IMR-90 (cell line): ENCODE results near the gene CPT1A. TPM values are rescaled to one million over a fixed set of nuclear protein-coding genes. Genes with fewer than 3 reads are reported as not detected.

Source experiments
- ATAC-seq: fragments of 200-7000 bp; cut with Tn5 transposase; 2 replicates; pipeline ENCODE4 v1.9.1; 2020; ENCODE audit warnings: low read depth, mild to moderate bottlenecking, moderate library complexity
- BruUV-seq: library from RNA; stranded (reverse); fragments of 400-500 nt; replicated peaks from 2 replicates; lab custom pipeline; 2021; lab: Mats Ljungman, UMichigan
- CTCF ChIA-PET: fragments of 300-600 bp; formaldehyde crosslinking; extraction: SDS; loops from one replicate; lab custom pipeline; 2021; ENCODE audit warnings: antibody characterized with exemption; lab: Yijun Ruan, JAX
- POLR2A ChIA-PET: fragments of 300-600 bp; sonication (Branson Sonifier 250); formaldehyde crosslinking; loops from one replicate; lab custom pipeline; 2022; ENCODE audit warnings: antibody characterized with exemption; ENCODE audit not compliant: unreplicated experiment; lab: Charles Lee
- DNase-seq: peaks from one replicate; pipeline ENCODE4 v3.0.0; 2013
- H2AFZ ChIP-seq: replicated peaks from 2 replicates; pipeline ENCODE3; 2013; ENCODE audit warnings: low read length, mild to moderate bottlenecking; ENCODE audit not compliant: poor library complexity
- H2AK5ac ChIP-seq: 2 replicates; pipeline ENCODE4 v1.6.1; 2013; ENCODE audit warnings: low read depth, low read length, inconsistent platforms
- H2AK9ac ChIP-seq: replicated peaks from 2 replicates; pipeline ENCODE3; 2013; ENCODE audit warnings: mild to moderate bottlenecking, low read depth, low read length, moderate library complexity; ENCODE audit not compliant: poor library complexity
- H2BK120ac ChIP-seq: 2 replicates; pipeline ENCODE4 v1.6.1; 2013; ENCODE audit warnings: low read depth, low read length, inconsistent platforms
- H2BK15ac ChIP-seq: 3 replicates; pipeline ENCODE4 v1.6.1; 2013; ENCODE audit warnings: low read depth, low read length, inconsistent platforms
- H2BK20ac ChIP-seq: 2 replicates; pipeline ENCODE4 v1.6.1; 2013; ENCODE audit warnings: low read depth, mild to moderate bottlenecking, inconsistent platforms, low read length, moderate library complexity
- H2BK5ac ChIP-seq: 2 replicates; pipeline ENCODE4 v1.6.1; 2013; ENCODE audit warnings: mild to moderate bottlenecking, low read depth, low read length, inconsistent platforms; ENCODE audit not compliant: poor library complexity, severe bottlenecking
- H3K14ac ChIP-seq: replicated peaks from 2 replicates; pipeline ENCODE4 v1.6.1; 2013; ENCODE audit warnings: low read depth, low read length, inconsistent platforms
- H3K18ac ChIP-seq: 2 replicates; pipeline ENCODE4 v1.6.1; 2013; ENCODE audit warnings: low read depth, low read length, control low read depth
- H3K23ac ChIP-seq: 2 replicates; pipeline ENCODE4 v1.6.1; 2013; ENCODE audit warnings: low read depth, low read length, inconsistent platforms
- H3K27ac ChIP-seq: 2 replicates; pipeline ENCODE4 v1.5.1; 2013; ENCODE audit warnings: mild to moderate bottlenecking, control low read depth, low read length; ENCODE audit not compliant: insufficient read depth
- H3K27me3 ChIP-seq: 2 replicates; pipeline ENCODE4 v1.6.1; 2013; ENCODE audit warnings: low read length; ENCODE audit not compliant: control insufficient read depth, insufficient read depth
- H3K36me3 ChIP-seq: 2 replicates; pipeline ENCODE4 v1.6.1; 2013; ENCODE audit warnings: low read length, mixed read lengths; ENCODE audit not compliant: control insufficient read depth, insufficient read depth
- H3K4ac ChIP-seq: 2 replicates; pipeline ENCODE4 v1.6.1; 2013; ENCODE audit warnings: low read depth, low read length, inconsistent platforms
- H3K4me1 ChIP-seq: 2 replicates; pipeline ENCODE4 v1.6.1; 2013; ENCODE audit warnings: low read length, mixed read lengths; ENCODE audit not compliant: control insufficient read depth, insufficient read depth
- H3K4me2 ChIP-seq: 2 replicates; pipeline ENCODE4 v1.6.1; 2013; ENCODE audit warnings: low read depth, mild to moderate bottlenecking, control low read depth, low read length, moderate library complexity
- H3K4me3 ChIP-seq: 2 replicates; pipeline ENCODE4 v1.5.1; 2013; ENCODE audit warnings: low read depth, mild to moderate bottlenecking, control low read depth, low read length, moderate library complexity; ENCODE audit not compliant: insufficient read depth
- H3K56ac ChIP-seq: 2 replicates; pipeline ENCODE4 v1.6.1; 2013; ENCODE audit warnings: low read length, inconsistent platforms; ENCODE audit not compliant: insufficient read depth; ENCODE audit errors: extremely low read depth
- H3K79me1 ChIP-seq, 2 experiments: 2 replicates each; pipeline ENCODE4 v1.6.1; 2013; ENCODE audit warnings: low read length in 2 of 2, inconsistent platforms in 1 of 2, low read depth in 1 of 2
- H3K9ac ChIP-seq: 2 replicates; pipeline ENCODE4 v1.6.1; 2013; ENCODE audit warnings: low read depth, low read length, control low read depth
- H3K9me1 ChIP-seq: 2 replicates; pipeline ENCODE4 v1.6.1; 2013; ENCODE audit warnings: low read length, inconsistent platforms; ENCODE audit not compliant: insufficient read depth
- H3K9me3 ChIP-seq: 2 replicates; pipeline ENCODE4 v1.6.1; 2013; ENCODE audit warnings: low read length; ENCODE audit not compliant: control insufficient read depth, insufficient read depth
- H4K20me1 ChIP-seq: 2 replicates; pipeline ENCODE4 v1.6.1; 2013; ENCODE audit warnings: low read length, inconsistent platforms; ENCODE audit not compliant: insufficient read depth
- H4K5ac ChIP-seq: 2 replicates; pipeline ENCODE4 v1.6.1; 2013; ENCODE audit warnings: mild to moderate bottlenecking, low read depth, low read length, control low read depth
- H4K8ac ChIP-seq, 2 experiments: 2 replicates each; pipeline ENCODE4 v1.6.1; 2013; ENCODE audit warnings: low read depth in 2 of 2, low read length in 2 of 2, control low read depth in 1 of 2, inconsistent platforms in 1 of 2
- H4K91ac ChIP-seq: 2 replicates; pipeline ENCODE4 v1.6.1; 2013; ENCODE audit warnings: low read depth, low read length, inconsistent platforms; ENCODE audit not compliant: insufficient read depth
- CHD1 ChIP-seq: IDR thresholded peaks from 2 replicates; pipeline ENCODE4 v1.6.1; 2012; ENCODE audit warnings: low read depth, low read length, improper control_type of control experiment
- FOS ChIP-seq: fragments of 150-350 bp; IDR thresholded peaks from 2 replicates; pipeline ENCODE4 v1.6.1; 2016; ENCODE audit warnings: low read depth, low read length
- NFE2L2 ChIP-seq: fragments of 150-350 bp; IDR thresholded peaks from 2 replicates; pipeline ENCODE4 v1.6.1; 2016; ENCODE audit warnings: low read depth, mild to moderate bottlenecking, low read length
- RAD21 ChIP-seq: IDR thresholded peaks from 2 replicates; pipeline ENCODE4 v1.6.1; 2012; ENCODE audit warnings: low read length, improper control_type of control experiment
- SMC3 ChIP-seq: fragments of 150-350 bp; IDR thresholded peaks from 2 replicates; pipeline ENCODE4 v1.6.1; 2016; ENCODE audit warnings: low read depth, mild to moderate bottlenecking, antibody characterized with exemption, low read length, moderate library complexity
- WGBS, 2 experiments: methylation state at CpG; one replicate each; pipeline versions ENCODE4 v1.1.5 to v1.1.7; 2013; ENCODE audit warnings: missing lambda C conversion rate in 2 of 2; ENCODE audit not compliant: insufficient read length in 1 of 2; ENCODE audit errors: extremely low coverage in 2 of 2; 5-methylcytosine and 5-hydroxymethylcytosine counted together
- dilution Hi-C: fragments of 300-500 bp; cut with HindIII; formaldehyde crosslinking; loops from one replicate; pipeline ENCODE4 v1.14.3; 2018; ENCODE audit warnings: low sequenced_read_pairs; ENCODE audit not compliant: unreplicated experiment
- in situ Hi-C: fragments of 300-500 bp; cut with MboI; formaldehyde crosslinking; loops from 3 replicates; pipeline ENCODE4 v1.14.3; 2019; ENCODE audit warnings: low sequenced_read_pairs, inconsistent platforms, mixed read lengths
- intact Hi-C: fragments of 100-400 bp; cut with micrococcal nuclease; formaldehyde crosslinking; loops from 2 replicates; pipeline ENCODE4 v1.10.0; 2022
- polyA plus RNA-seq, 3 experiments: library from polyadenylated mRNA; depleted of rRNA; stranded (reverse); fragments of >200 nt; gene quantifications; 2 replicates each; pipeline ENCODE4 v1.2.3, GENCODE V29; 2012; ENCODE audit warnings: low replicate concordance in 1 of 3
- total RNA-seq: library from RNA; depleted of rRNA; stranded (reverse); fragments of >200 nt; gene quantifications from 2 replicates; pipeline ENCODE4 v1.2.3, GENCODE V29; 2012

Gene CPT1A
- total and polyA plus RNA-seq, 2 of the 4 experiments (the other 2 are of a cell fraction) = 15.4 to 21.3 TPM

GRCh38 chr11:68813773-68814172 lies 27.9 kb downstream of the CPT1A start:
- POLR2A ChIA-PET = no interaction called here
- 100% methylated on average over 4 of the region's 11 CpGs; no CpG with 5 or more reads in 1 of the 2 experiments for WGBS, 2 experiments
- Histone ChIP-seq H3K23ac (no peak overlapping the region), H3K18ac (no peak overlapping the region), H3K36me3 (peaks cover 40% of the 10 kb centered on the region), H4K8ac (no peak overlapping the region), H3K4me2 (no peak overlapping the region), H3K9me3 (no peaks in the 10 kb centered on the region), H3K9me1 (peaks cover 12% of the 10 kb centered on the region; the same call in 1 of the 2 replicates), H2BK120ac (no peak overlapping the region), H3K9ac (no peak overlapping the region), H3K4me1 (no peaks in the 10 kb centered on the region), H2AK9ac (peak overlapping the region; percentile 50), H4K5ac (no peak overlapping the region), H2AFZ (no peak overlapping the region), H2BK5ac (no peak overlapping the region), H4K91ac (no peak overlapping the region), H3K4me3 (no peak overlapping the region), H4K20me1 (peaks cover 36% of the 10 kb centered on the region), H3K56ac (no peak overlapping the region), H2BK15ac (no peak overlapping the region), H3K79me1 (peaks cover 23 to 74% of the 10 kb centered on the region in 2 experiments), H3K27ac (no peak overlapping the region), H2AK5ac (no peak overlapping the region), H3K14ac (no peak overlapping the region), H3K4ac (no peak overlapping the region), H3K27me3 (no peaks in the 10 kb centered on the region), H2BK20ac (no peak overlapping the region)
- DNase-seq (no peak), ATAC-seq (no peak)
- in situ Hi-C loops (no loop called here), dilution Hi-C loops (no loop called here), intact Hi-C loops (no loop called here)
- TF ChIP-seq RAD21 = no peak
- no peak for TF ChIP-seq CHD1
- TF ChIP-seq FOS = no peak
- TF ChIP-seq NFE2L2 = no peak
- TF ChIP-seq SMC3 = no peak
- BruUV-seq = no TSS peak
- CTCF ChIA-PET = no interaction called here
